Measurements from ENCODE around the gene AFAP1L2.
A peak's percentile ranks its signal among the peaks of the same experiment; 100 is the strongest.

AFAP1L2 gene

DNA sequence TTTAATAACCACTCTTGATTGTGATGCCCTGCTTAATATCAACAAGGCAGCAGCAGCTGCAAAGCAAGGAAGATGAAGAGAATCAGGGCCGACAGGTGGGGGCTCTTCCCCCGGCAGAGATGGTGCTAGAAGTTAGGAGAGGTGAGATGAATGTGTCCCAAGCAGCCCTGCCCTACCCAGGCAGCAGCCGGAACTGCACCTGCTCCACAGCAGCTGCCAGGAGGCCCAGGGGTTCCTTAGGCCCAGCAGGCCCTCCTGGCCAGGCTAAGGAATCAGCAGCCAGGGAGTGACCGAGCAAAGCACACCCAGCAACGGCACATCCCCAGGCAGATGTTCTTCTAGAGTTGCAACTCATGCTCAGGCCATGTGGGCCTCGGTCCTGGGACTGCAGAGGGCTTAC lies 17.9 kb downstream of the AFAP1L2 start:
- no peak for DNase-seq

- DNase-seq = no peak
Measured at GRCh38 chr10:114385557-114385956, 18.7 kb downstream of the AFAP1L2 start.

- DNase-seq = no peak
Measured at GRCh38 chr10:114384601-114385000, 19.7 kb downstream of the AFAP1L2 start.

DNA sequence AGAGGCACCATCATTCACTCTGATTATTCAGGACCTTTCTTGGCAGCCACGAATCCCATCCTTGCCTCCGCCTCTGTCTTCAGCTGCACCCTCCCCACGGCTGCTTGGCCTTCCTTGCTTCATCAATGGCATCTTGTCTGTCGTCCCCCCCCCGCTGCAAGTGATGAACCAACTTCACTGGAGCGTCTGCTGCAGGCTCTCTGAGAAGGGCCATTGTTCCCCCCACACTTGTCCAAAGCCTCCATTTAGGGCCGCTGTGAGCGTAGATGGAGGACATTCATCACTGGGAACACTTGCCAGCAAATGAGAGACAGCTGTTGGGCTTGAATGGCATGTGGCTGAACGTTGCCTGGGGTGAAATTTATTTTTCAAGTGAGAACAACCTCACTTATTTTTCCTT lies 20.1 kb downstream of the AFAP1L2 start:
- DNase-seq = peak; percentile 39

- no peak for DNase-seq
Measured at GRCh38 chr10:114380797-114381196, 23.5 kb downstream of the AFAP1L2 start.

DNA sequence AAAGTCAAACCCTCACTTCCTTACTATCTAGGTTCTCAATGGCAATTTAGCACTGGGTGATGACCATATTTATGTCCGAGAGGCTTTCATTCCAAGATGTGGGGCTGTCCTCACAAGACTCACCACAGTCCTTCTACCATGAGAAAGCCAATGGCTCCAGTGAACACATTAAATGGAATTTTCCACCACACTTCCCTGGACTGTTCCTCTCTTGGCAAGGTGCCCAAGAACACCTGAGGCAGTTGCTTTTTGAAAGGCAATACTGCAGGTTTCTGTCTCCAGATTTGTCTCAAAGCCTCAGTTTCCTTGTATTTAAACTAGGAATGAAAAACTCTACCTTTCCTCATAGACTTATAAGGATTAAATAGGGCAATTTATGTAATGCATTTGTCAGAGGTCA lies 24.2 kb downstream of the AFAP1L2 start:
- DNase-seq = no peak

GRCh38 chr10:114379631-114380041 lies 24.7 kb downstream of the AFAP1L2 start:
- DNase-seq = peak; percentile 60

GRCh38 chr10:114376523-114376922 lies 27.8 kb downstream of the AFAP1L2 start:
- no peak for DNase-seq

DNA sequence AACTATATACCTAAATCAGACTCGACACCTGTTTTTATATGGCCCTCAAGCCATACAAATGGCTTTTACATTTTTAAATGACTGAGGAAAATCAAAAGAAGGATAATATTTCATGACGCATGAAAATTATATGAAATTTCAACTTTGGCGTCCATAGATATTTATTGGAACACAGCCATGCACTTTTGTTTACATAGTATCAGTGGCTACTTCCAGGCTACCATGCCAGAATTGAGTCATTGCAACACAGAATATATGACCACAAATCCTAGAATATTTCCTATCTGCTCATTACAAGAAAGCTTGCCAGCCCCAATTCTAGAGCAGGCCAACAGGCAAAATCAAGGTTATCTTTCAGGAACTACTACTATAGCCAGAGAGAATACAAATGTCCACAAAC lies 29.3 kb downstream of the AFAP1L2 start:
- no peak for DNase-seq

- peak; percentile 93 for DNase-seq
Measured at GRCh38 chr10:114374053-114374791, 30.1 kb downstream of the AFAP1L2 start.

DNA sequence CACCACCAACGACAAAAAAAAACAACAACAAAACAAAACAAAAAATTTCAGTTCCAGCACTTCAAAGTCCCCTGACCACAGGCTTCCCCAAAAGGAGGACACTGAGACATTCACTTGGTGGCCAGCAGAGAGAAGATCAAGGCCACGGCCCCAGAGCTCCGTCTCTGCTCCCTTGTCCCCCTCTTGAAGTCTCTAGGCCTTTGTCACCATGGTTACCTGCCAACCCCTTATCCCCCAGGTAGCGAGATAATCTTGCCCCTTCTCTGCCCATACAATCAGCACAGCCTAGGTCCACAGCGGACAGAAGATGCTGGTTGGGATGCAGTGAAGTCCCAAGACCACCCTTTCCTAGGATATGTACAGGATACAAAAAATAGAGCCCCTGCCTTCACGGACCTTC lies 30.7 kb downstream of the AFAP1L2 start:
- DNase-seq = no peak

DNA sequence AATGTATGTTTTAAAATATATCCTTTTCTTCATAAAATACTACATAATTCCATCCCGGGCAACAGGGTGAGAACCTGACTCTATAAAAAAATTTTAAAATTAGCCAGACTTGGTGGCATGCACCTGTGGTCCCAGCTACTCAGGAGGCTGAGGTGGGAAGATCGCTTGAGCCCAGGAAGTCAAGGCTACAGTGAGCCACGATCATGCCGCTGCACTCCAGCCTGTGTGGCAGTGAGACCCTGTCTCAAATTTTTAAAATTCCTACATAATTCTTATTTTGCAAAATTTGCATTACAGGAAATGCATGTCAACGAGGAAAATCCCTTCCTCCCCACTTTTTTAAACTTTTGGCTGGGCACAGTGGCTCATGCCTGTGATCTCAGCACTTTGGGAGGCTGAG lies 31.3 kb downstream of the AFAP1L2 start:
- no peak for DNase-seq

GRCh38 chr10:114372179-114372578 lies 32.1 kb downstream of the AFAP1L2 start:
- DNase-seq = no peak

DNA sequence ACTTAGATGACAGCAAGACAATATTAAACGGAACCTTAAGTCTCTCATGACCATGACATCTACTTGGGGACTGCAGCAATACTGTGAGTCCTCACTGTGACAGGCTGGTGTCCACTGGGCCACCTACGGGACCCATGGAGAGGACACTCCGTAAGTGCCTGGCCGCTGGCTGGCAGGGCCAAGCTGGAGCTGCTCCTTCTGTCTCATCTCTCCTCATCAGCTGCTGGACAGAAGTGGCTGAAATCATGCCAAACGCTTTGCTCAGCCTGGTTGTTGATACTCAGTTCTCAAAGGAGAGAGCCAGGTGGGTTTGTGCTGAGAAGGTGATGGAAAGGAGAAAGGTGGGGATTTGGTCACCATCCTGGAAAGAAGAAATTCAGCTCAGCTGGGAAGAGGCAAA lies 33.3 kb downstream of the AFAP1L2 start:
- no peak for DNase-seq

DNA sequence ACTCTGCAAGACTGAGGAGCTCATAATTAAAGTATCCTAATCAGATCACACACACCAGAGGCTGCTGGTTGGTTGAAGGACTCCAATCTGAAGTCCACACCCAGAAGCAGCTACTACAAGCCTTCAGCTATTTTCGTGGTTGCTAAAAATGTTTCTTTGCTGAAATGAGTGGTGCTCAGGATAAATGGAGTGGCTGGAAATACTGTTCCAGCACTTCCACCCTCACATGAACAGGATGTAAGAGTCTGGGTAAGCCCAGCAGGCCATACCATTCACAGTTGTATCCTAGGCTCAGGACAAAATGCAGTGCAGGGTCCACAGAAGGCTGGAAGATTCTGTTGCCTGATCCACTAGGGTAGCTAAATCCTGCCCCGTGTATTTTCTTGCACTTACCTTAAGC lies 34.1 kb downstream of the AFAP1L2 start:
- DNase-seq = no peak

- no peak for DNase-seq
Measured at GRCh38 chr10:114368057-114368391, 36.3 kb downstream of the AFAP1L2 start.

DNA sequence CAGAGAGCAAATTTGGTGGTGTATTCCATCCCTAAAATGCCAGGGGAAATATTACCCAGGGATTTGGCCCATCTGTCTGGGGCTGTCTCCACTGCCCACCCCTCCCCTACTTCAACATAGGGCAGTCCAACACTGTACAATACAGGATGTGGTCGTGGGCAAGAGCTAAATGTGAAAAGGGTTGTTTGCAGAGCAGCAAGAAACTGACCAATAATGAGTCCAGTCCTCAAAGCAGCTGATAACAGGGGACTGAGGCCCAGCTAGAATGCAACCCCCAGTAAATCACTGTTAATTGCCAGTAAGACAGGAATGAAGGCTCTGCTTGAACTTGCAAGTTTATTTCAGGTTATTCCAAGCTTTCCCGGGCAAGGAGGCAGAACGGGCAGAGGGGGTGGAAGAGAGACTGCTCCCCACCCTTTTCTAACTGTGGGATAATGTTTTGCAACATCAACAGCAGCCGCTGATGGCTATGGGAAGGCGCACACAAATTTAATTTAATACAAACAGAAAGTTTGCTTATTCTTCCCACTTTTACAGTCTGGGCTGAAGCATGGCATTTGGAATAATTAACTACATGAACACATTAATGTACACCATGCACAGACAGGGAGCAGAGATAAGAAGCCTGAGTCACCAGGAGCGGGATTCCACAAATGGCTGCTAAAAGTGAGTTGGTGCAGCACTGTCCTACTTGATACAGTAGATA lies 36.8 kb downstream of the AFAP1L2 start:
- no peak for DNase-seq

- DNase-seq = no peak
Measured at GRCh38 chr10:114364726-114365125, 39.6 kb downstream of the AFAP1L2 start.

DNA sequence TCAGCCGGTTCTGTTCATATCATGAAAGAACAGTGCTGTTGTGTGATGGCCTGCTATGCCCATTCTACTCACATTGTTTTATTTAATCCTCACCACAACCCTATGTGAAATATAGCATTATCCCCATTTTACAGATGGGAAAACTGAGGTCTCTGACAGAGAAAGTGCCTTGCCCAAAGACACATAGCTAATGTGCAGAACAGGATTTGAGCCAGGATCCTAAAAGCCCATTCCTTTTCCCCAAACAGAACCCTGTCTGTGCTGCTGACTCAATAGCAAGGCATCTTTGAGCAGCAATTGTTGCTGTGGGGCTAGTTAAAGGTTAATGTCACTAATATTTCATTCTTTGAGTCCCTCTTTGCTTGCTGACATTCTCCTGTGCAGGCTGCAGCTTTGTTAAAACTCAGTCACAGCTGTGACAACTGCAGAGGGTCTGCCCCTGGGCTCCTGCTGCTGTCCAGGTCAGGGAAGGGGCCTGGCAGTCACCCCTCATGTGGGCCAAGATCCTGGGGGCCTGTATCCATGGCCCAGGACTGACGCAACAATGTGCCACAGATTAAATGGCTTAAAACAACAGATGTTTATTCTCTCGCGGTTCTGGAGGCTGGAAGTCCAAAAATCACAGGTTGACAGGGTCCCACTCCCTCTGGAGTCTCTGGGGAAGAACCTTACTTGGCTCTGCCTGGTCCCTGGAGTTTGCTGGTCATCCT lies 40.4 kb downstream of the AFAP1L2 start:
- DNase-seq = no peak

DNA sequence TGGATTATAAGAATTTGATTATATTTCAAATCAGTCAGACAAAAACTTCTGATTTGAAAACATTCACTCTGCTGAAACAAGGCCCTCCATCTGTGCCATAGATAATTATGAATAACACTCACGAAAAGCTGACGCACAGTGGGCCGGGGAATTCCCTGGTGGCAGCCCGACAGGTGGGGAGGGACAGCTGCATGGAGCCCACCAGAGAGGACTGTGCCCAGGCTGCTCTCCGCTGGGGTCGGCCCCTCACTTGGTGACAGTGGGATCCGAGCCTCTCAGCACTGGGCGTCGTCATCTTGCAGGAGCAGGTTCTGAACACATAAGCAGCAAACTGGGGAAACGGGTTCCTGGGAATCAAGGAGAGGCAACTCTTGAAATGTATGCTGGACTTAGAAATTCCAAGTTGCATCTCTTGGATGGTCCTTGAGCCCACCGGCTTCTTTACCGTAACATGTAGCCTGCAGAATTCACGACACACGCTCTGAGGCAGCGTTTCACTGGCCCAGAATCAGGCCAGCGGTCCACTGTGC lies 41.4 kb downstream of the AFAP1L2 start:
- DNase-seq = peak; percentile 54

- DNase-seq = no peak
Measured at GRCh38 chr10:114359953-114360345, 44.4 kb downstream of the AFAP1L2 start.

DNA sequence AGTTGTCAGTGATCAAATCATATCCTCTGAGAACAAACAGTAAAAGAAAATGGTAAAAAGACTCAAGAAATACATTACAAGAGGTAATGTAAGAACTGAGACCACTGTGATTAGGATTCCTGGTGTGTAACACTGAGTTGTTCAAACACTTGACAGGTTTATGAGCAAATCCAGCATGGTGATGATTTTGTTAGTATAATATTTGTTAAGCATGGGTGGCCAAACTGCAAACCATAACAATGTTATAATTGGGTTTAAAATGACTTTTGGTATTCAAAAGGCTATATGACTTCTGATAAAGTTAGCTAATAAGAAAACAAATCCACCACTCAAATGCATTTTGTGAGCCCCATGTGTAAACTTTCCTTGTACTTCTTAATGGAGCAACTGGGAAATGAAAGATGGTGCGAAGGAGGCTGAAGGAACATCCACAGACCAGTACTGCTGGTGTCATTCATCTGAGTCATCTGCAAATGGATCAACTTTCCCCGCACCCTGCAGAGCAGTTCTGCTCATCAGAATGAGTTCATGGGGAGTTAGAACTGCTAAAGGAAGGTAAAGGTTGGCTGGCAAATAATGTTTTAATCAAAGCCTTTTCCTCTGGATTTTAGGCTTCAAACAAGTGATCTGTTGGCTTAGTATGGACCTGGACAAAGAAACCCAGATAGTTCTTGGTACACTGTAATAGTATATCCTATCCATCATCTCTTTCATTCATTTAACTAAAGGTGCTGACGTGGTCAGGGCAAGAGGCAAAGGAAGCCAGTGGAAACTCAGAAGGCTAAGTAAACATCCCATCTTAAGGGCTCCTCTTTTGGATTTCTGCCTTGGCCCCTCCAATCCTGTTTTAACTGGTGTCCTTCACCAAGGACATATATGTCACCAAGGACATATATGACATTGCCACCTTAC lies 45.0 kb downstream of the AFAP1L2 start:
- no peak for DNase-seq

DNA sequence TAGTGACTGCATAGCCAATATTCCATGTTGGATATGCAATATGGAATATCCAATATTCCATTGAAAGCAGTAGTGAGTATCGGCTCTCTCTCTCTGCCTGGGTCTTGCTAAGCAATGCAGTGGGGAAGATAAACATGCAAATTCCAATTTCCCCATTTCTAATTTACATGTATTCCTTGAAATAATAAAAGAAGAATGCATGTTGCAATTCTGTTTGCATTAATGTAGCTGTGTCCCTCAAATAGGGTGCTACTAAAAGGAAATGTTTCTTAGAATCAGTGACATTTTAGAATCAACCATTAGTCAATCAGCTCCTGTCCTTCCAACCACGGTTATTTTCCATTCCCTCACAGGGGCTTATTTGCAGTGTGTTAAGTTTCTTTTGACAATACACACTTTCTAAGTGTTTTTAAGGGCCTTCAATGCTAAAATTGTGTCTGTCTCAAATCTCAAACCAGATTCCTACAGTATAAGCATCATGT lies 46.7 kb downstream of the AFAP1L2 start:
- DNase-seq = no peak
